Adrenal gland (tissue), 12 donors: Measurements from ENCODE around the gene MAL. TPM values are rescaled to one million over a fixed set of nuclear protein-coding genes. Genes with fewer than 3 reads are reported as not detected.

Experiments
- DNase-seq, 7 donors: peaks; one replicate each; pipeline ENCODE4 v3.0.0-alpha.2; 2019 to 2020
- H3K27ac ChIP-seq, 5 donors: fragments of 200-600 bp; sonication (generic) in 4 of 5; 1 replicate in 3 of 5; 2 replicates in 2 of 5; pipeline versions ENCODE4 v1.5.1 to v1.8.0; 2016 to 2020; ENCODE audit warnings: mild to moderate bottlenecking in 1 of 5
- H3K27me3 ChIP-seq: fragments of 200-600 bp; 2 replicates; pipeline ENCODE4 v1.8.0; 2021
- H3K36me3 ChIP-seq, 2 donors: fragments of 200-600 bp; replicated peaks in 1 of 2; 1 replicate in 1 of 2; 2 replicates in 1 of 2; pipeline versions ENCODE4 v1.5.1 to v1.8.0; 2018 to 2022
- H3K4me1 ChIP-seq, 2 donors: fragments of 200-600 bp; replicated peaks in 1 of 2; 1 replicate in 1 of 2; 2 replicates in 1 of 2; pipeline versions ENCODE4 v1.5.1 to v1.8.0; 2018 to 2021
- H3K4me3 ChIP-seq, 4 donors: fragments of 200-600 bp; sonication (generic) in 3 of 4; one replicate each; pipeline ENCODE4 v1.5.1; 2016 to 2018
- H3K9me3 ChIP-seq, 3 donors: fragments of 200-600 bp; sonication (generic) in 1 of 3; replicated peaks in 1 of 3; 1 replicate in 2 of 3; 2 replicates in 1 of 3; pipeline versions ENCODE4 v1.5.1 to v1.8.0; 2016 to 2021
- POLR2A ChIP-seq, 2 donors: fragments of 450-650 bp; IDR thresholded peaks; one replicate each; pipeline ENCODE4 v1.6.1; 2017; ENCODE audit warnings: antibody characterized with exemption in 2 of 2, mild to moderate bottlenecking in 2 of 2, moderate library complexity in 1 of 2
- WGBS, 4 donors: extraction: QIAGEN DNeasy Blood & Tissue Kit in 2 of 4; methylation state at CpG; one replicate each; pipeline versions ENCODE4 v1.1.5 to v1.1.7; 2013 to 2017; 5-methylcytosine and 5-hydroxymethylcytosine counted together
- intact Hi-C, 2 donors: fragments of 100-400 bp; cut with DNase I; formaldehyde crosslinking; loops; one replicate each; pipeline versions ENCODE4 v1.14.1 to v1.15.0; 2022 to 2023
- polyA plus RNA-seq, 3 donors: library from polyadenylated mRNA; stranded (reverse); fragments of 200-250 nt in 2 of 3; fragments of 350-450 nt in 1 of 3; fragmentation: Illumina TruSeq in 1 of 3; extraction: RNeasy Lipid Tissue Mini Kit (QIAGEN cat#74804) in 1 of 3; gene quantifications; one replicate each; pipeline ENCODE4 v1.2.3, GENCODE V29; 2013 to 2014
- total RNA-seq, 9 donors: library from RNA; depleted of rRNA in 4 of 9; stranded (reverse); fragments of >200 nt in 4 of 9; fragments of 120-200 nt in 1 of 9; fragmentation: NEBNext Ultra II Directional in 1 of 9; extraction: Animal tissue kit (Norgen Biotek cat#: 25700) in 1 of 9; gene quantifications; one replicate each; pipeline versions ENCODE4 v1.1.0 to v1.2.4, GENCODE V29; 2013 to 2023
- TF ChIP-seq, protein P1 (sequence below), 6 experiments: fragments of 450-650 bp in 4 of 6; fragments of 200-600 bp in 2 of 6; sonication (generic) in 1 of 6; IDR thresholded peaks; 1 replicate in 5 of 6; 2 replicates in 1 of 6; pipeline versions ENCODE4 v1.5.1 to v1.8.0; 2016 to 2021; ENCODE audit warnings: antibody characterized with exemption in 6 of 6, mild to moderate bottlenecking in 2 of 6, moderate library complexity in 1 of 6
- donor health status: healthy with polysubstance abuse.
- donor health status: Bipolar disorder and iron deficiency.
- donor health status: DM: yes; HTN: yes; CAD: no.
- donor health status: DM: no; HTN: no; CAD: no.
- donor health status: DM: no; HTN: no; CAD: no.
- donor health status: DM: yes; HTN: yes; CAD: no.

Gene MAL
- total and polyA plus RNA-seq, 12 donors: 0.32 to 4.5 (median 0.68) TPM; not detected in 4

DNA sequence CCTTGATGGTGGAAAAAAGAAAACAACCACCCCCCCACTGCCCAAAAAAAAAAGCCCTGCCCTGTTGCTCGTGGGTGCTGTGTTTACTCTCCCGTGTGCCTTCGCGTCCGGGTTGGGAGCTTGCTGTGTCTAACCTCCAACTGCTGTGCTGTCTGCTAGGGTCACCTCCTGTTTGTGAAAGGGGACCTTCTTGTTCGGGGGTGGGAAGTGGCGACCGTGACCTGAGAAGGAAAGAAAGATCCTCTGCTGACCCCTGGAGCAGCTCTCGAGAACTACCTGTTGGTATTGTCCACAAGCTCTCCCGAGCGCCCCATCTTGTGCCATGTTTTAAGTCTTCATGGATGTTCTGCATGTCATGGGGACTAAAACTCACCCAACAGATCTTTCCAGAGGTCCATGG, 28.0 kb downstream of the MAL start:
- DNase-seq: no peak
- no peaks in the 10 kb centered on the region for H3K27me3 ChIP-seq
- H3K4me1 ChIP-seq: no peaks in the 10 kb centered on the region
- intact Hi-C loops: no loop called here
- no peaks in the 10 kb centered on the region for H3K9me3 ChIP-seq
- no peaks in the 10 kb centered on the region for H3K36me3 ChIP-seq
- no peak overlapping the region for H3K4me3 ChIP-seq
- no peak overlapping the region for H3K27ac ChIP-seq
- TF ChIP-seq, protein P1, sequence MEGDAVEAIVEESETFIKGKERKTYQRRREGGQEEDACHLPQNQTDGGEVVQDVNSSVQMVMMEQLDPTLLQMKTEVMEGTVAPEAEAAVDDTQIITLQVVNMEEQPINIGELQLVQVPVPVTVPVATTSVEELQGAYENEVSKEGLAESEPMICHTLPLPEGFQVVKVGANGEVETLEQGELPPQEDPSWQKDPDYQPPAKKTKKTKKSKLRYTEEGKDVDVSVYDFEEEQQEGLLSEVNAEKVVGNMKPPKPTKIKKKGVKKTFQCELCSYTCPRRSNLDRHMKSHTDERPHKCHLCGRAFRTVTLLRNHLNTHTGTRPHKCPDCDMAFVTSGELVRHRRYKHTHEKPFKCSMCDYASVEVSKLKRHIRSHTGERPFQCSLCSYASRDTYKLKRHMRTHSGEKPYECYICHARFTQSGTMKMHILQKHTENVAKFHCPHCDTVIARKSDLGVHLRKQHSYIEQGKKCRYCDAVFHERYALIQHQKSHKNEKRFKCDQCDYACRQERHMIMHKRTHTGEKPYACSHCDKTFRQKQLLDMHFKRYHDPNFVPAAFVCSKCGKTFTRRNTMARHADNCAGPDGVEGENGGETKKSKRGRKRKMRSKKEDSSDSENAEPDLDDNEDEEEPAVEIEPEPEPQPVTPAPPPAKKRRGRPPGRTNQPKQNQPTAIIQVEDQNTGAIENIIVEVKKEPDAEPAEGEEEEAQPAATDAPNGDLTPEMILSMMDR (IDR thresholded peaks at IDR 0.05): no peak
- TF ChIP-seq POLR2A (IDR thresholded peaks at IDR 0.05): no peak
- 29 to 35% (median 31%) methylated on average over 6 to 11 of the region's 11 CpGs for WGBS, 4 donors

DNA sequence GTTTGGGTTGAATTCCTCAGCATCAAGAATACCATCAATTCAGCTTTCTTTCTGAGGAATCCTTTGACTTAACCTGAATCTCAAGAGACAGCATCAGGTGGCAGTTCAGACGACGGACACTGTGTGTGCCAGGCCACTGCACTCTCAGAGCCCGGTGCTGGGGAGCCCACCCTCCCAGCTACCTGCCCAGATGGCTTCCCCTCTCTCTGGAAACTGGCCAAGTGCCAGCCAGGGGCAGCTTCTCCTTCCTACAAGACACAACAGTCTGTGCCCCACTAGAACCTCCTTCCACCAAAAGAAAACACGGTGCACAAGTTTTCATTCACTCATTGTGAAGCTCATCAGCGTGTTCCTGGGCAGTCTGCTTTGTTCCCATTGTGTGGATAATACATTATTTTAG, 28.5 kb downstream of the MAL start:
- Histone ChIP-seq H3K9me3 (no peaks in the 10 kb centered on the region), H3K27ac (no peak overlapping the region), H3K4me3 (no peak overlapping the region), H3K4me1 (no peaks in the 10 kb centered on the region), H3K36me3 (no peaks in the 10 kb centered on the region), H3K27me3 (no peaks in the 10 kb centered on the region)
- intact Hi-C loops: no loop called here
- no peak for DNase-seq
- no peak for TF ChIP-seq POLR2A (IDR thresholded peaks at IDR 0.05)
- TF ChIP-seq, protein P1 (IDR thresholded peaks at IDR 0.05): no peak
- 56 to 69% (median 62%) methylated on average over 4 to 5 of the region's 5 CpGs for WGBS, 4 donors

GRCh38 chr2:95055262-95055661, 29.8 kb downstream of the MAL start:
- Histone ChIP-seq H3K27ac (no peak overlapping the region), H3K4me3 (no peak overlapping the region), H3K9me3 (no peaks in the 10 kb centered on the region), H3K36me3 (no peaks in the 10 kb centered on the region), H3K4me1 (no peaks in the 10 kb centered on the region), H3K27me3 (no peaks in the 10 kb centered on the region)
- 54 to 68% (median 61%) methylated on average over 3 of the region's 3 CpGs for WGBS, 4 donors
- intact Hi-C loops: no loop called here
- TF ChIP-seq, protein P1 (IDR thresholded peaks at IDR 0.05): no peak
- no peak for TF ChIP-seq POLR2A (IDR thresholded peaks at IDR 0.05)
- DNase-seq: no peak

DNA sequence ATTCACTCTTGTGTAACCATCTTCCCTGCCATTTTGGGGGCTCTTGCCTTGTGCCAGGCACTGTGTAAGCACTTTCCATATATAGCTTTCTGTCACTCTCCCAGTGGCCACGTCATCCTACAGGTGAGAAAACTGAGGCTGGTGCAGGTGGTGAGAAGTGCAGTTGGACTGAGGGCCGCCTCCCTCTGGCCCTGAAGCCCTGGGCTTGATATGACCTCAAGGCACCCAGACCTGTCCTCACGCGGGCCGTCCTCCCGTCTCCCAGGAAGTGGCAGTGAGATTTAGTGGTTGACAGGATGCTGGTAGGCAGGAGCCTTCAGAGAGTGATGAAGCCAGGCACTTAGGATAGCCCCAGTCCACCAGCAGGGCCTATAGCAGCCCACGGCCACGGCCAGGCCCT, 30.5 kb downstream of the MAL start:
- H3K36me3 ChIP-seq: no peaks in the 10 kb centered on the region
- intact Hi-C loops: no loop called here
- no peak for DNase-seq
- H3K27ac ChIP-seq: no peak overlapping the region
- no peak overlapping the region for H3K4me3 ChIP-seq
- WGBS, 4 donors: 68 to 83% (median 77%) methylated on average over 8 of the region's 8 CpGs
- no peaks in the 10 kb centered on the region for H3K4me1 ChIP-seq
- H3K27me3 ChIP-seq: no peaks in the 10 kb centered on the region
- TF ChIP-seq, protein P1 (IDR thresholded peaks at IDR 0.05): no peak
- no peak for TF ChIP-seq POLR2A (IDR thresholded peaks at IDR 0.05)
- no peaks in the 10 kb centered on the region for H3K9me3 ChIP-seq
